Motor neuron (in vitro differentiated cells): ENCODE results near the gene PIK3R4. TPM values are rescaled to one million over a fixed set of nuclear protein-coding genes. Genes with fewer than 3 reads are reported as not detected.

Experiments used
- ATAC-seq, 8 experiments: fragments of 200-7000 bp; cut with Tn5 transposase; replicated peaks in 6 of 8; 2 replicates each; pipeline ENCODE4 v1.8.0; 2021; ENCODE audit warnings: mild to moderate bottlenecking in 8 of 8, moderate library complexity in 8 of 8
- H3K27ac ChIP-seq, 2 donors: fragments of 250-450 bp; sonication (Bioruptor Pico); 2 replicates each; pipeline ENCODE4 v1.9.0; 2021; ENCODE audit warnings: antibody characterized with exemption in 2 of 2, mild to moderate bottlenecking in 2 of 2, moderate library complexity in 1 of 2
- H3K4me1 ChIP-seq, 2 donors: fragments of 250-450 bp; sonication (Bioruptor Pico); replicated peaks in 1 of 2; 2 replicates each; pipeline ENCODE4 v1.6.1; 2021; ENCODE audit warnings: antibody characterized with exemption in 2 of 2, mild to moderate bottlenecking in 2 of 2, moderate library complexity in 1 of 2
- H3K4me3 ChIP-seq, 5 donors: fragments of 250-450 bp; sonication (Bioruptor Pico); 2 replicates each; pipeline ENCODE4 v1.9.0; 2021; ENCODE audit warnings: antibody characterized with exemption in 5 of 5, mild to moderate bottlenecking in 5 of 5, moderate library complexity in 4 of 5
- WGBS, 10 experiments: fragments of 450-650 bp; shearing (Covaris generic); methylation state at CpG; one replicate each; pipeline ENCODE4 v1.0.0; 2022; 5-methylcytosine and 5-hydroxymethylcytosine counted together
- in situ Hi-C, 9 experiments: fragments of 400-800 bp; cut with MboI; loops; one replicate each; pipeline ENCODE4 v1.15.0; 2021; ENCODE audit warnings: low sequenced_read_pairs in 9 of 9, low pct_unique_long_range_greater_than_20kb in 2 of 9; ENCODE audit not compliant: unreplicated experiment in 9 of 9
- total RNA-seq, 8 experiments: library from RNA; unstranded; fragments of 300-600 nt; gene quantifications; 2 replicates each; pipeline versions ENCODE4 v1.2.3 to v1.2.4, GENCODE V29; 2022

PIK3R4 gene
- total RNA-seq, 8 experiments from 2014 or later, result 16.2 to 40.2 (median 22.4) TPM

GRCh38 chr3:130640027-130640426, 106.6 kb downstream of the PIK3R4 start:
- ATAC-seq, result no peak
- Histone ChIP-seq H3K4me1 (peaks cover 6% of the 10 kb centered on the region in 2 donors), H3K27ac (no peak overlapping the region), H3K4me3 (no peak overlapping the region)
- in situ Hi-C loops, result no loop called here
- WGBS, 10 experiments, result 20 to 100% (median 94%) methylated on average over 1 to 2 of the region's 2 CpGs; no CpG with 5 or more reads in 3 of the 10 experiments

GRCh38 chr3:130636480-130637234, 110.0 kb downstream of the PIK3R4 start:
- no peaks in the 10 kb centered on the region for H3K4me1 ChIP-seq
- no peak for ATAC-seq
- H3K27ac ChIP-seq, result no peak overlapping the region
- in situ Hi-C loops, result no loop called here
- no peak overlapping the region for H3K4me3 ChIP-seq
- WGBS, 10 experiments, result 80 to 100% (median 93%) methylated on average over 1 of the region's 1 CpG; no CpG with 5 or more reads in 4 of the 10 experiments

GRCh38 chr3:130635978-130636377, 110.7 kb downstream of the PIK3R4 start:
- in situ Hi-C loops, result no loop called here
- H3K4me1 ChIP-seq, result no peaks in the 10 kb centered on the region
- no peak for ATAC-seq
- H3K27ac ChIP-seq, result no peak overlapping the region
- no peak overlapping the region for H3K4me3 ChIP-seq

- Histone ChIP-seq H3K4me1 (no peaks in the 10 kb centered on the region), H3K4me3 (no peak overlapping the region), H3K27ac (no peak overlapping the region)
- in situ Hi-C loops, result no loop called here
- ATAC-seq, result no peak
- 33 to 85% (median 61%) methylated on average over 1 to 2 of the region's 2 CpGs; no CpG with 5 or more reads in 1 of the 10 experiments for WGBS, 10 experiments
These were observed 111.3 kb downstream of the PIK3R4 start for GRCh38 chr3:130635285-130635684.

Other genes starting within 250 kb of the PIK3R4 start
- under 1 TPM; 0.10 to 0.63 (median 0.23) TPM for gene COL6A6, start 229.7 kb downstream of the PIK3R4 start, total RNA-seq
- 10 to 100 TPM; 41.6 to 79.3 (median 65.7) TPM for gene ATP2C1, start 147.3 kb upstream of the PIK3R4 start, total RNA-seq